GM23338 (cell line): ENCODE results near the gene TMCO5A. TPM values are rescaled to one million over a fixed set of nuclear protein-coding genes. Genes with fewer than 3 reads are reported as not detected.

Experiments
- ATAC-seq: fragments of 200-7000 bp; cut with Tn5 transposase; 3 replicates; pipeline ENCODE4 v1.9.1; 2020
- DNase-seq: peaks from one replicate; pipeline ENCODE4 v3.0.0-alpha.2; 2015; ENCODE audit warnings: low spot score
- H2AFZ ChIP-seq: fragments of 200-600 bp; sonication (generic); 2 replicates; pipeline ENCODE4 v1.8.0; 2016; ENCODE audit warnings: antibody characterized with exemption, mild to moderate bottlenecking, moderate library complexity
- H3F3A ChIP-seq: fragments of 200-600 bp; sonication (generic); replicated peaks from 2 replicates; pipeline ENCODE4 v1.8.0; 2017; ENCODE audit warnings: antibody characterized with exemption, mixed run types, low read depth
- H3K27ac ChIP-seq: fragments of 200-600 bp; sonication (generic); 2 replicates; pipeline ENCODE4 v1.6.1; 2016; ENCODE audit warnings: low read depth
- H3K27me3 ChIP-seq: fragments of 200-600 bp; sonication (generic); 2 replicates; pipeline ENCODE4 v1.8.0; 2016; ENCODE audit warnings: mild to moderate bottlenecking, mixed run types, moderate library complexity; ENCODE audit not compliant: insufficient read depth
- H3K36me3 ChIP-seq: fragments of 200-600 bp; sonication (generic); 2 replicates; pipeline ENCODE4 v1.8.0; 2016; ENCODE audit warnings: mild to moderate bottlenecking; ENCODE audit not compliant: insufficient read depth
- H3K4me1 ChIP-seq: fragments of 200-600 bp; sonication (generic); 2 replicates; pipeline ENCODE4 v1.8.0; 2016; ENCODE audit warnings: mild to moderate bottlenecking, moderate library complexity; ENCODE audit not compliant: insufficient read depth
- H3K4me2 ChIP-seq: fragments of 200-600 bp; sonication (generic); 2 replicates; pipeline ENCODE4 v1.7.1; 2017; ENCODE audit warnings: mixed run types
- H3K4me3 ChIP-seq: fragments of 200-600 bp; sonication (generic); 2 replicates; pipeline ENCODE4 v1.6.1; 2016; ENCODE audit warnings: mixed run types
- H3K79me2 ChIP-seq: fragments of 200-600 bp; sonication (generic); replicated peaks from 2 replicates; pipeline ENCODE4 v1.8.0; 2017; ENCODE audit warnings: mild to moderate bottlenecking; ENCODE audit not compliant: insufficient read depth
- H3K9me2 ChIP-seq: fragments of 200-600 bp; sonication (generic); 2 replicates; pipeline ENCODE4 v1.8.0; 2017; ENCODE audit not compliant: insufficient read depth
- H4K20me1 ChIP-seq: fragments of 200-600 bp; sonication (generic); replicated peaks from 2 replicates; pipeline ENCODE4 v1.8.0; 2017; ENCODE audit warnings: mild to moderate bottlenecking; ENCODE audit not compliant: insufficient read depth
- H3K27ac Mint-ChIP-seq: 2 replicates; pipeline ENCODE4 v1.8.0; 2020; ENCODE audit warnings: inconsistent platforms, mild to moderate bottlenecking, moderate library complexity, mixed read lengths
- H3K27me3 Mint-ChIP-seq: 3 replicates; pipeline ENCODE4 v1.8.0; 2022; ENCODE audit warnings: low read depth, mild to moderate bottlenecking, moderate library complexity, mixed read lengths, inconsistent platforms; ENCODE audit not compliant: insufficient read depth, poor library complexity
- H3K36me3 Mint-ChIP-seq: 3 replicates; pipeline ENCODE4 v1.8.0; 2021; ENCODE audit warnings: low read depth, mild to moderate bottlenecking, inconsistent platforms, moderate library complexity, mixed read lengths
- H3K4me1 Mint-ChIP-seq: 3 replicates; pipeline ENCODE4 v1.8.0; 2020; ENCODE audit warnings: mild to moderate bottlenecking, inconsistent platforms, mixed read lengths
- H3K4me3 Mint-ChIP-seq: 3 replicates; pipeline ENCODE4 v1.8.0; 2021; ENCODE audit warnings: moderate library complexity, mild to moderate bottlenecking, inconsistent platforms, mixed read lengths
- H3K9me3 Mint-ChIP-seq: 3 replicates; pipeline ENCODE4 v1.8.0; 2020; ENCODE audit warnings: moderate library complexity, mild to moderate bottlenecking, inconsistent platforms, mixed read lengths
- CREB1 ChIP-seq: fragments of 250-450 bp; sonication (Bioruptor Pico); IDR thresholded peaks from 2 replicates; pipeline ENCODE4 v1.5.0; 2020; ENCODE audit warnings: low read depth, mild to moderate bottlenecking, moderate library complexity
- EZH2 ChIP-seq: fragments of 200-600 bp; sonication (generic); IDR thresholded peaks from one replicate; pipeline ENCODE4 v1.8.0; 2017; ENCODE audit warnings: antibody characterized with exemption, mild to moderate bottlenecking, low read depth; ENCODE audit not compliant: unreplicated experiment
- EZH2phosphoT487 ChIP-seq: fragments of 200-600 bp; sonication (generic); IDR thresholded peaks from one replicate; pipeline ENCODE4 v1.8.1; 2018; ENCODE audit warnings: antibody characterized with exemption; ENCODE audit not compliant: unreplicated experiment
- JUNB ChIP-seq: IDR thresholded peaks from one replicate; pipeline ENCODE4 v1.6.1; 2016; ENCODE audit warnings: antibody characterized with exemption; ENCODE audit not compliant: unreplicated experiment
- NANOG ChIP-seq: IDR thresholded peaks from 2 replicates; pipeline ENCODE4 v1.6.1; 2016; ENCODE audit warnings: antibody characterized with exemption, borderline replicate concordance
- POLR2AphosphoS5 ChIP-seq: IDR thresholded peaks from 2 replicates; pipeline ENCODE4 v1.6.1; 2016; ENCODE audit warnings: antibody characterized with exemption, low read depth
- STAT1 ChIP-seq: IDR thresholded peaks from one replicate; pipeline ENCODE4 v1.6.1; 2016; ENCODE audit warnings: antibody characterized with exemption; ENCODE audit not compliant: unreplicated experiment
- ZNF114 ChIP-seq: fragments of 250-450 bp; sonication (Bioruptor Pico); IDR thresholded peaks from 2 replicates; pipeline ENCODE4 v1.5.0; 2020; ENCODE audit warnings: mild to moderate bottlenecking, moderate library complexity
- ZNF331 ChIP-seq: fragments of 250-450 bp; sonication (Bioruptor Pico); IDR thresholded peaks from 2 replicates; pipeline ENCODE4 v1.5.0; 2020; ENCODE audit warnings: low read depth, mild to moderate bottlenecking, moderate library complexity
- polyA plus RNA-seq: library from polyadenylated mRNA; unstranded; fragments of >200 nt; fragmentation: Nextera tagmentation; extraction: Ambion mirVana; gene quantifications from 2 replicates; pipeline ENCODE4 v1.2.1, GENCODE V29; 2016
- total RNA-seq: library from RNA; depleted of rRNA; stranded (reverse); fragments of >200 nt; shearing (Covaris generic); gene quantifications from 2 replicates; pipeline ENCODE4 v1.2.3, GENCODE V29; 2014
- TF ChIP-seq, protein P1 (sequence below): IDR thresholded peaks from one replicate; pipeline ENCODE4 v1.6.1; 2018; ENCODE audit warnings: antibody characterized with exemption; ENCODE audit not compliant: unreplicated experiment
- TF ChIP-seq, protein P2 (sequence below): fragments of 250-450 bp; sonication (Bioruptor Pico); IDR thresholded peaks from 2 replicates; pipeline ENCODE4 v1.5.0; 2020; ENCODE audit warnings: mild to moderate bottlenecking, moderate library complexity
- TF ChIP-seq, protein P3 (sequence below): IDR thresholded peaks from 2 replicates; pipeline ENCODE4 v1.6.1; 2016; ENCODE audit warnings: antibody characterized with exemption
- TF ChIP-seq, protein P4 (sequence below), 2 experiments: fragments of 200-600 bp in 1 of 2; sonication (generic) in 1 of 2; conservative IDR thresholded peaks; 2 replicates each; pipeline versions ENCODE4 v1.5.1 to v1.6.1; 2016 to 2017; ENCODE audit warnings: antibody characterized with exemption in 2 of 2, low read depth in 2 of 2, mild to moderate bottlenecking in 2 of 2, moderate library complexity in 1 of 2

Gene TMCO5A
- total and polyA plus RNA-seq, 2 experiments from 2014 or later = not detected

DNA sequence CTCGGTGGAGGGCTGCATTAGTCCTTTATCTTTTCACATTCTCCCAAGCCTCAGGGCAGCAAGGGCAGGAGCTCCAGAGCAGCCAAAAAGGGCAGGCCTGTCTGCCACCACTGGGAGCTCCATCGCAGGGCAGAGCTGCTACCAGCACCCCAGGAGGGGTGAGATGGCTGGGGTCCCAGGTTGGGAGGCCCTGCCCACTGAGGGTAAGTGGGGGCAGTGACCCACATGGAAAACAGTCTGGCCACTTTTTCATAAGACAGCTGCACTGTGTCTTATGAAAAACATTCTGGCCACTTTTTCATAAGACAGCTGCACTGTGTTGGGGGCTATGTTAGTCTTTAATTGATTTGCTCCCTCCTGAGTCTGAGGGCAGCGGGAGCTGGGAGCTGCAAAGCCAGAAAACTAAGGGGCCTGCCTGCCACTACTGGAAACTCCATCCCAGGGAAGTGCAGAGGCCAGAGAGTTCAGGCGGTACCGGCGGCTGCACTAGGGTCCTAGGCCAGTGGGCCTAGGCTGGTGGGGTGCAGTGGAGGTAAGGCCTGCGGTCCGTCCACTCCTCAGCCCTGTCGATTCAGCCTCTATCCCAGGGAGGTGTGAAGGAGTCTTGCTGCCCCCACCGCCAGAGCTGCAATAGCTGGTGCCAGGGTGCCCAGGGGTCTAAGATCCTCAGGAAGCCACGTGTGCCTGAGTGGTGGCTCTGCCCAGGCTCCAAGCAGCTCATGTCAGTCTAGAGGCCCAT is 45.4 kb downstream of the TMCO5A start:
- no peaks in the 10 kb centered on the region for H3K27me3 Mint-ChIP-seq

More for the DNA sequence above, 45.4 kb downstream of the TMCO5A start:
- Mint-ChIP-seq H3K4me1 (no peaks in the 10 kb centered on the region), H3K9me3 (no peaks in the 10 kb centered on the region), H3K4me3 (no peak overlapping the region), H3K36me3 (no peaks in the 10 kb centered on the region), H3K27ac (no peak overlapping the region)
- no peak for TF ChIP-seq EZH2phosphoT487
- no peak for TF ChIP-seq POLR2AphosphoS5
- TF ChIP-seq, protein P1, sequence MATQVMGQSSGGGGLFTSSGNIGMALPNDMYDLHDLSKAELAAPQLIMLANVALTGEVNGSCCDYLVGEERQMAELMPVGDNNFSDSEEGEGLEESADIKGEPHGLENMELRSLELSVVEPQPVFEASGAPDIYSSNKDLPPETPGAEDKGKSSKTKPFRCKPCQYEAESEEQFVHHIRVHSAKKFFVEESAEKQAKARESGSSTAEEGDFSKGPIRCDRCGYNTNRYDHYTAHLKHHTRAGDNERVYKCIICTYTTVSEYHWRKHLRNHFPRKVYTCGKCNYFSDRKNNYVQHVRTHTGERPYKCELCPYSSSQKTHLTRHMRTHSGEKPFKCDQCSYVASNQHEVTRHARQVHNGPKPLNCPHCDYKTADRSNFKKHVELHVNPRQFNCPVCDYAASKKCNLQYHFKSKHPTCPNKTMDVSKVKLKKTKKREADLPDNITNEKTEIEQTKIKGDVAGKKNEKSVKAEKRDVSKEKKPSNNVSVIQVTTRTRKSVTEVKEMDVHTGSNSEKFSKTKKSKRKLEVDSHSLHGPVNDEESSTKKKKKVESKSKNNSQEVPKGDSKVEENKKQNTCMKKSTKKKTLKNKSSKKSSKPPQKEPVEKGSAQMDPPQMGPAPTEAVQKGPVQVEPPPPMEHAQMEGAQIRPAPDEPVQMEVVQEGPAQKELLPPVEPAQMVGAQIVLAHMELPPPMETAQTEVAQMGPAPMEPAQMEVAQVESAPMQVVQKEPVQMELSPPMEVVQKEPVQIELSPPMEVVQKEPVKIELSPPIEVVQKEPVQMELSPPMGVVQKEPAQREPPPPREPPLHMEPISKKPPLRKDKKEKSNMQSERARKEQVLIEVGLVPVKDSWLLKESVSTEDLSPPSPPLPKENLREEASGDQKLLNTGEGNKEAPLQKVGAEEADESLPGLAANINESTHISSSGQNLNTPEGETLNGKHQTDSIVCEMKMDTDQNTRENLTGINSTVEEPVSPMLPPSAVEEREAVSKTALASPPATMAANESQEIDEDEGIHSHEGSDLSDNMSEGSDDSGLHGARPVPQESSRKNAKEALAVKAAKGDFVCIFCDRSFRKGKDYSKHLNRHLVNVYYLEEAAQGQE = no peak
- no peak for TF ChIP-seq EZH2
- no peak for TF ChIP-seq NANOG
- TF ChIP-seq ZNF331 (CRISPR knock-in tag) = no peak
- TF ChIP-seq JUNB = no peak
- TF ChIP-seq, protein P2, sequence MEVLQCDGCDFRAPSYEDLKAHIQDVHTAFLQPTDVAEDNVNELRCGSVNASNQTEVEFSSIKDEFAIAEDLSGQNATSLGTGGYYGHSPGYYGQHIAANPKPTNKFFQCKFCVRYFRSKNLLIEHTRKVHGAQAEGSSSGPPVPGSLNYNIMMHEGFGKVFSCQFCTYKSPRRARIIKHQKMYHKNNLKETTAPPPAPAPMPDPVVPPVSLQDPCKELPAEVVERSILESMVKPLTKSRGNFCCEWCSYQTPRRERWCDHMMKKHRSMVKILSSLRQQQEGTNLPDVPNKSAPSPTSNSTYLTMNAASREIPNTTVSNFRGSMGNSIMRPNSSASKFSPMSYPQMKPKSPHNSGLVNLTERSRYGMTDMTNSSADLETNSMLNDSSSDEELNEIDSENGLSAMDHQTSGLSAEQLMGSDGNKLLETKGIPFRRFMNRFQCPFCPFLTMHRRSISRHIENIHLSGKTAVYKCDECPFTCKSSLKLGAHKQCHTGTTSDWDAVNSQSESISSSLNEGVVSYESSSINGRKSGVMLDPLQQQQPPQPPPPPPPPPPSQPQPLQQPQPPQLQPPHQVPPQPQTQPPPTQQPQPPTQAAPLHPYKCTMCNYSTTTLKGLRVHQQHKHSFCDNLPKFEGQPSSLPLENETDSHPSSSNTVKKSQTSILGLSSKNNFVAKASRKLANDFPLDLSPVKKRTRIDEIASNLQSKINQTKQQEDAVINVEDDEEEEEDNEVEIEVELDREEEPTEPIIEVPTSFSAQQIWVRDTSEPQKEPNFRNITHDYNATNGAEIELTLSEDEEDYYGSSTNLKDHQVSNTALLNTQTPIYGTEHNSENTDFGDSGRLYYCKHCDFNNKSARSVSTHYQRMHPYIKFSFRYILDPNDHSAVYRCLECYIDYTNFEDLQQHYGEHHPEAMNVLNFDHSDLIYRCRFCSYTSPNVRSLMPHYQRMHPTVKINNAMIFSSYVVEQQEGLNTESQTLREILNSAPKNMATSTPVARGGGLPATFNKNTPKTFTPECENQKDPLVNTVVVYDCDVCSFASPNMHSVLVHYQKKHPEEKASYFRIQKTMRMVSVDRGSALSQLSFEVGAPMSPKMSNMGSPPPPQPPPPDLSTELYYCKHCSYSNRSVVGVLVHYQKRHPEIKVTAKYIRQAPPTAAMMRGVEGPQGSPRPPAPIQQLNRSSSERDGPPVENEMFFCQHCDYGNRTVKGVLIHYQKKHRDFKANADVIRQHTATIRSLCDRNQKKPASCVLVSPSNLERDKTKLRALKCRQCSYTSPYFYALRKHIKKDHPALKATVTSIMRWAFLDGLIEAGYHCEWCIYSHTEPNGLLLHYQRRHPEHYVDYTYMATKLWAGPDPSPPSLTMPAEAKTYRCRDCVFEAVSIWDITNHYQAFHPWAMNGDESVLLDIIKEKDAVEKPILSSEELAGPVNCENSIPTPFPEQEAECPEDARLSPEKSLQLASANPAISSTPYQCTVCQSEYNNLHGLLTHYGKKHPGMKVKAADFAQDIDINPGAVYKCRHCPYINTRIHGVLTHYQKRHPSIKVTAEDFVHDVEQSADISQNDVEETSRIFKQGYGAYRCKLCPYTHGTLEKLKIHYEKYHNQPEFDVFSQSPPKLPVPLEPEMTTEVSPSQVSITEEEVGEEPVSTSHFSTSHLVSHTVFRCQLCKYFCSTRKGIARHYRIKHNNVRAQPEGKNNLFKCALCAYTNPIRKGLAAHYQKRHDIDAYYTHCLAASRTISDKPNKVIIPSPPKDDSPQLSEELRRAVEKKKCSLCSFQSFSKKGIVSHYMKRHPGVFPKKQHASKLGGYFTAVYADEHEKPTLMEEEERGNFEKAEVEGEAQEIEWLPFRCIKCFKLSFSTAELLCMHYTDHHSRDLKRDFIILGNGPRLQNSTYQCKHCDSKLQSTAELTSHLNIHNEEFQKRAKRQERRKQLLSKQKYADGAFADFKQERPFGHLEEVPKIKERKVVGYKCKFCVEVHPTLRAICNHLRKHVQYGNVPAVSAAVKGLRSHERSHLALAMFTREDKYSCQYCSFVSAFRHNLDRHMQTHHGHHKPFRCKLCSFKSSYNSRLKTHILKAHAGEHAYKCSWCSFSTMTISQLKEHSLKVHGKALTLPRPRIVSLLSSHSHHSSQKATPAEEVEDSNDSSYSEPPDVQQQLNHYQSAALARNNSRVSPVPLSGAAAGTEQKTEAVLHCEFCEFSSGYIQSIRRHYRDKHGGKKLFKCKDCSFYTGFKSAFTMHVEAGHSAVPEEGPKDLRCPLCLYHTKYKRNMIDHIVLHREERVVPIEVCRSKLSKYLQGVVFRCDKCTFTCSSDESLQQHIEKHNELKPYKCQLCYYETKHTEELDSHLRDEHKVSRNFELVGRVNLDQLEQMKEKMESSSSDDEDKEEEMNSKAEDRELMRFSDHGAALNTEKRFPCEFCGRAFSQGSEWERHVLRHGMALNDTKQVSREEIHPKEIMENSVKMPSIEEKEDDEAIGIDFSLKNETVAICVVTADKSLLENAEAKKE (CRISPR knock-in tag) = no peak
- TF ChIP-seq, protein P3, sequence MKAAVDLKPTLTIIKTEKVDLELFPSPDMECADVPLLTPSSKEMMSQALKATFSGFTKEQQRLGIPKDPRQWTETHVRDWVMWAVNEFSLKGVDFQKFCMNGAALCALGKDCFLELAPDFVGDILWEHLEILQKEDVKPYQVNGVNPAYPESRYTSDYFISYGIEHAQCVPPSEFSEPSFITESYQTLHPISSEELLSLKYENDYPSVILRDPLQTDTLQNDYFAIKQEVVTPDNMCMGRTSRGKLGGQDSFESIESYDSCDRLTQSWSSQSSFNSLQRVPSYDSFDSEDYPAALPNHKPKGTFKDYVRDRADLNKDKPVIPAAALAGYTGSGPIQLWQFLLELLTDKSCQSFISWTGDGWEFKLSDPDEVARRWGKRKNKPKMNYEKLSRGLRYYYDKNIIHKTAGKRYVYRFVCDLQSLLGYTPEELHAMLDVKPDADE = no peak
- TF ChIP-seq, protein P4, sequence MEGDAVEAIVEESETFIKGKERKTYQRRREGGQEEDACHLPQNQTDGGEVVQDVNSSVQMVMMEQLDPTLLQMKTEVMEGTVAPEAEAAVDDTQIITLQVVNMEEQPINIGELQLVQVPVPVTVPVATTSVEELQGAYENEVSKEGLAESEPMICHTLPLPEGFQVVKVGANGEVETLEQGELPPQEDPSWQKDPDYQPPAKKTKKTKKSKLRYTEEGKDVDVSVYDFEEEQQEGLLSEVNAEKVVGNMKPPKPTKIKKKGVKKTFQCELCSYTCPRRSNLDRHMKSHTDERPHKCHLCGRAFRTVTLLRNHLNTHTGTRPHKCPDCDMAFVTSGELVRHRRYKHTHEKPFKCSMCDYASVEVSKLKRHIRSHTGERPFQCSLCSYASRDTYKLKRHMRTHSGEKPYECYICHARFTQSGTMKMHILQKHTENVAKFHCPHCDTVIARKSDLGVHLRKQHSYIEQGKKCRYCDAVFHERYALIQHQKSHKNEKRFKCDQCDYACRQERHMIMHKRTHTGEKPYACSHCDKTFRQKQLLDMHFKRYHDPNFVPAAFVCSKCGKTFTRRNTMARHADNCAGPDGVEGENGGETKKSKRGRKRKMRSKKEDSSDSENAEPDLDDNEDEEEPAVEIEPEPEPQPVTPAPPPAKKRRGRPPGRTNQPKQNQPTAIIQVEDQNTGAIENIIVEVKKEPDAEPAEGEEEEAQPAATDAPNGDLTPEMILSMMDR (conservative IDR thresholded peaks at IDR 0.05; ENCODE audit: low read depth in 2 of 2) = no peak
- no peak for TF ChIP-seq STAT1
- TF ChIP-seq ZNF114 (CRISPR knock-in tag) = no peak
- no peak for TF ChIP-seq CREB1
- Histone ChIP-seq H3K79me2 (no peaks in the 10 kb centered on the region), H3K27me3 (no peaks in the 10 kb centered on the region), H4K20me1 (no peaks in the 10 kb centered on the region), H2AFZ (0 out of 2 replicates have a peak overlapping the region, but pooled peaks have one; percentile 18), H3K4me1 (no peaks in the 10 kb centered on the region), H3K9me2 (0 out of 2 replicates have a peak, but pooled peaks cover 6% of the 10 kb centered on the region), H3K4me3 (no peak overlapping the region), H3K27ac (no peak overlapping the region), H3K4me2 (no peak overlapping the region), H3F3A (no peaks in the 10 kb centered on the region), H3K36me3 (no peaks in the 10 kb centered on the region)
- DNase-seq (no peak), ATAC-seq (no peak)
